HEK293 (cell line): ENCODE measurements around the gene HOXC10.

Experiments used
- CTCF ChIA-PET: fragments of 350-600 bp; formaldehyde crosslinking; extraction: SDS; loops from one replicate; lab custom pipeline; 2021; ENCODE audit warnings: antibody characterized with exemption; lab: Yijun Ruan, JAX
- POLR2A ChIA-PET: fragments of 300-600 bp; formaldehyde crosslinking; extraction: SDS; loops from one replicate; lab custom pipeline; 2020; ENCODE audit warnings: antibody characterized with exemption, inconsistent platforms; lab: Yijun Ruan, JAX
- H3K27ac ChIP-seq: fragments of 200-500 bp; sonication (Bioruptor generic); 2 replicates; pipeline ENCODE4 v1.5.1; 2014; ENCODE audit warnings: low read depth, low read length, control low read depth, inconsistent platforms; ENCODE audit errors: extremely low read depth
- H3K36me3 ChIP-seq, 2 experiments: fragments of 200-500 bp in 1 of 2; sonication (Bioruptor generic) in 1 of 2; 1 replicate in 1 of 2; 2 replicates in 1 of 2; pipeline ENCODE4 v1.5.1; 2014 to 2017; ENCODE audit warnings: inconsistent platforms in 2 of 2, low read length in 2 of 2; ENCODE audit not compliant: control insufficient read depth in 2 of 2, insufficient read depth in 1 of 2
- H3K4me1 ChIP-seq: fragments of 200-500 bp; sonication (Bioruptor generic); 2 replicates; pipeline ENCODE4 v1.5.1; 2014; ENCODE audit warnings: mild to moderate bottlenecking, low read length, inconsistent platforms; ENCODE audit not compliant: control insufficient read depth, insufficient read depth
- H3K4me3 ChIP-seq: 2 replicates; pipeline ENCODE4 v1.5.1; 2011; ENCODE audit warnings: low read depth, mild to moderate bottlenecking, control low read depth, low read length, moderate library complexity
- H3K9me3 ChIP-seq: fragments of 200-500 bp; sonication (Bioruptor generic); 2 replicates; pipeline ENCODE4 v1.5.1; 2014; ENCODE audit warnings: low read depth, low read length, inconsistent platforms; ENCODE audit not compliant: control insufficient read depth, insufficient read depth
- GLI4 ChIP-seq: fragments of 450-650 bp; formaldehyde crosslinking; IDR thresholded peaks from 2 replicates; pipeline ENCODE4 v1.5.1; 2016; ENCODE audit warnings: missing biosample characterization, missing genetic modification characterization
- GLIS1 ChIP-seq: fragments of 450-650 bp; formaldehyde crosslinking; IDR thresholded peaks from 2 replicates; pipeline ENCODE4 v1.5.1; 2016; ENCODE audit warnings: missing biosample characterization, missing genetic modification characterization
- SCRT2 ChIP-seq: fragments of 450-650 bp; formaldehyde crosslinking; IDR thresholded peaks from 2 replicates; pipeline ENCODE4 v1.5.1; 2016; ENCODE audit warnings: missing biosample characterization, missing genetic modification characterization
- SP7 ChIP-seq: fragments of 450-650 bp; formaldehyde crosslinking; IDR thresholded peaks from 2 replicates; pipeline ENCODE4 v1.5.1; 2016; ENCODE audit warnings: missing biosample characterization, missing genetic modification characterization
- ZBTB17 ChIP-seq: fragments of 450-650 bp; formaldehyde crosslinking; IDR thresholded peaks from 2 replicates; pipeline ENCODE4 v1.5.1; 2016; ENCODE audit warnings: missing biosample characterization, missing genetic modification characterization
- ZBTB48 ChIP-seq: fragments of 450-650 bp; formaldehyde crosslinking; IDR thresholded peaks from 2 replicates; pipeline ENCODE4 v1.5.1; 2016; ENCODE audit warnings: missing biosample characterization, missing genetic modification characterization
- ZIC2 ChIP-seq: fragments of 450-650 bp; formaldehyde crosslinking; IDR thresholded peaks from 2 replicates; pipeline ENCODE4 v1.5.1; 2016; ENCODE audit warnings: missing biosample characterization, missing genetic modification characterization
- ZNF324 ChIP-seq: fragments of 450-650 bp; formaldehyde crosslinking; IDR thresholded peaks from 2 replicates; pipeline ENCODE4 v1.5.1; 2016; ENCODE audit warnings: missing biosample characterization, missing genetic modification characterization
- ZNF335 ChIP-seq: fragments of 450-650 bp; formaldehyde crosslinking; conservative IDR thresholded peaks from 2 replicates; pipeline ENCODE4 v1.5.1; 2016; ENCODE audit warnings: missing biosample characterization, missing genetic modification characterization
- ZNF394 ChIP-seq: fragments of 450-650 bp; formaldehyde crosslinking; IDR thresholded peaks from 2 replicates; pipeline ENCODE4 v1.5.1; 2016; ENCODE audit warnings: missing biosample characterization, missing genetic modification characterization, mild to moderate bottlenecking, moderate library complexity, borderline replicate concordance
- ZNF404 ChIP-seq: fragments of 450-650 bp; formaldehyde crosslinking; IDR thresholded peaks from 2 replicates; pipeline ENCODE4 v1.5.1; 2017; ENCODE audit warnings: missing biosample characterization, missing genetic modification characterization
- ZNF426 ChIP-seq: fragments of 450-650 bp; formaldehyde crosslinking; IDR thresholded peaks from 2 replicates; pipeline ENCODE4 v1.5.1; 2017; ENCODE audit warnings: missing biosample characterization, missing genetic modification characterization, mild to moderate bottlenecking, inconsistent platforms, moderate library complexity
- ZNF600 ChIP-seq: fragments of 450-650 bp; formaldehyde crosslinking; IDR thresholded peaks from 2 replicates; pipeline ENCODE4 v1.5.1; 2016; ENCODE audit warnings: missing biosample characterization, missing genetic modification characterization
- ZNF623 ChIP-seq: fragments of 450-650 bp; formaldehyde crosslinking; IDR thresholded peaks from 2 replicates; pipeline ENCODE4 v1.5.1; 2016; ENCODE audit warnings: missing biosample characterization, missing genetic modification characterization
- ZNF664 ChIP-seq: fragments of 450-650 bp; formaldehyde crosslinking; IDR thresholded peaks from 2 replicates; pipeline ENCODE4 v1.5.1; 2016; ENCODE audit warnings: missing biosample characterization, missing genetic modification characterization
- ZNF777 ChIP-seq: fragments of 450-650 bp; formaldehyde crosslinking; IDR thresholded peaks from 2 replicates; pipeline ENCODE4 v1.5.1; 2017; ENCODE audit warnings: missing biosample characterization, missing genetic modification characterization, borderline replicate concordance
- TF ChIP-seq, protein P1 (sequence below): fragments of 450-650 bp; formaldehyde crosslinking; IDR thresholded peaks from 2 replicates; pipeline ENCODE4 v1.5.1; 2017; ENCODE audit warnings: missing biosample characterization, missing genetic modification characterization
- TF ChIP-seq, protein P2 (sequence below): fragments of 450-650 bp; formaldehyde crosslinking; IDR thresholded peaks from 2 replicates; pipeline ENCODE4 v1.5.1; 2016; ENCODE audit warnings: missing biosample characterization, missing genetic modification characterization

HOXC10 gene

DNA sequence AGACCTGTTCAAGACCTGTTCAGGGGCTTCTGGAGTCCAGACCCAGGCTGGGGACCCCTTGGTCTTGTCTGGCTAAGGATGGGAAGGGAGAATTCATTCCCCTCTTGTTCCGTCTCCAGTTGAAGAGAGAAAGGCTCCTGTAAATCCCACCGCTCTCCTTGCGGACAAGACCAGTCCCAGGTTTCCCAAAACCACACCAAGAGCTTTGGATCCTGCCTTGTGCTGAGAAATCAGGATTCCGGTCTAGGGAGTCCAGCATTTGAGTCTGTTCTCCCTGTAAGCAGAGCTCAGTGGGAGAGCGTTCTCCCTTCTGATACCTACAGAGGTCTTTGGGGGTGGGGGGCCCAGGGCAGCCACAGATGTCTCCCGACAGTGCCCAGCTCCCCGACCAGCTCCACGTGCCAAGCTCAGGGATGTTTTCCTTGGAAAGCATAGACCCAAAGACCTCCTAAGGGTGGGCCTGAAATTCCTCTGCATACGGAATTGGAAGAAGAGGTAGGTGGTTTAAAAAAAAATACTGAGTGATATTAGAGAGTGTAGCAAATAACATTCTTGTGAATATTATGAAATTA lies 44.4 kb upstream of the HOXC10 start (continued):
- TF ChIP-seq, protein P1, sequence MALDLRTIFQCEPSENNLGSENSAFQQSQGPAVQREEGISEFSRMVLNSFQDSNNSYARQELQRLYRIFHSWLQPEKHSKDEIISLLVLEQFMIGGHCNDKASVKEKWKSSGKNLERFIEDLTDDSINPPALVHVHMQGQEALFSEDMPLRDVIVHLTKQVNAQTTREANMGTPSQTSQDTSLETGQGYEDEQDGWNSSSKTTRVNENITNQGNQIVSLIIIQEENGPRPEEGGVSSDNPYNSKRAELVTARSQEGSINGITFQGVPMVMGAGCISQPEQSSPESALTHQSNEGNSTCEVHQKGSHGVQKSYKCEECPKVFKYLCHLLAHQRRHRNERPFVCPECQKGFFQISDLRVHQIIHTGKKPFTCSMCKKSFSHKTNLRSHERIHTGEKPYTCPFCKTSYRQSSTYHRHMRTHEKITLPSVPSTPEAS (tag by site-specific recombination) = no peak
- peak; percentile 65 for TF ChIP-seq GLIS1 (tag by site-specific recombination)
- TF ChIP-seq SP7 = no peak
- no peak for TF ChIP-seq ZNF324 (tag by site-specific recombination)
- TF ChIP-seq ZNF664 (tag by site-specific recombination) = no peak
- TF ChIP-seq ZNF426 (tag by site-specific recombination) = no peak
- TF ChIP-seq ZIC2 (tag by site-specific recombination) = 0 out of 2 replicates have a peak, but pooled peaks have one; percentile 39
- no peak for TF ChIP-seq ZNF777 (tag by site-specific recombination)
- TF ChIP-seq, all 188 proteins: peak for 4

DNA sequence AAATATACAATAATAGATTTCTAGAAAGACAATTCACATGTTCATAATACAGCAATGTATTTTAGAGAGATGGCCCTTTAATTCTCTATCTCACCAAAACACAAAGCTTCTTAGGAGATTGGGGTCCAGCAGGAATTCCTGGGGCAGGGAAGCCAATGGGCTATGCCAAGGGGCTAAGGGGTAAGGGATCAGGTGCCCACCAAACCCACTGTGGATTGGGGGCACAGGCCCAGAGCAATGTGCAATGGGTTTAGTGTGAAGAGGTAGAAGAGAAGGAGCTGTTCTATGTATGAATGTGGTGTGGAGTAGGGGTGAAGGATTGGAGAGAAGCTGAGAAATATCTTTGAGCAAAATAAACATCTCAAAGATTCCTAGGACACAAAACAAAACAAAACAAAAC lies 43.8 kb upstream of the HOXC10 start:
- H3K4me3 ChIP-seq = no peak overlapping the region
- H3K9me3 ChIP-seq = no peaks in the 10 kb centered on the region
- H3K4me1 ChIP-seq = peaks cover 6% of the 10 kb centered on the region; the same call in 1 of the 2 replicates
- CTCF ChIA-PET = interaction anchor here (0.7 to 1.9 kb wide), 4 partner anchors 11 to 184 kb away, joined by 3 to 9 read pairs (median 4); no protein-coding TSS in a partner anchor
- TF ChIP-seq ZBTB48 = 0 out of 2 replicates have a peak, but pooled peaks have one; percentile 31
- TF ChIP-seq ZNF394 (tag by site-specific recombination) = peak; percentile 73
- TF ChIP-seq ZNF404 = no peak
- POLR2A ChIA-PET = interaction anchor here (1.1 kb wide), 1 partner anchor 23 kb away, joined by 3 read pairs; no protein-coding TSS in a partner anchor
- H3K27ac ChIP-seq = no peak overlapping the region; the same call in 1 of the 2 replicates
- peaks cover 0 to 21% of the 10 kb centered on the region in 2 experiments; a peak in 1 of 3 replicates for H3K36me3 ChIP-seq

DNA sequence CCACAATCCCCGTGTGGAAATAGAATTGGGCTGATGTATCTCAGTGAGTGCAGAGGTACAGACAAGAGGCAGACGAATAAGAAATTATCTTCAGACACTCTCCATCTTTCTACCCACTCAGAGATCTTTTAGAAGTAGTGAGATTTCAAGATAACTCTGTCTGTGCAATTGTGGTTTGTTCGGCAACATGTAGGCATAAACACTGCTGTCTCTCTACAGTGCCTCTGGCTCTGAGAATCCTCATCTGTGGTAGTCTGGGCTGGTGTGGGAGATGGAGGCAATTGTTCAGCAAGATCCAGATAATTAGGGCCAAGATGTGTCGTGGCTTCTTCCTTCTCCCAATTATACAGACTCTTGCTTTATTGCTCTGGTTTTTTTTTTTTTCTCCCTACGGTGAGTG lies 43.2 kb upstream of the HOXC10 start:
- Histone ChIP-seq H3K36me3 (peaks cover 0 to 22% of the 10 kb centered on the region in 2 experiments; a peak in 1 of 3 replicates), H3K4me3 (no peak overlapping the region), H3K27ac (peak overlapping the region; percentile 37; the same call in 1 of the 2 replicates), H3K4me1 (peaks cover 6% of the 10 kb centered on the region; the same call in 1 of the 2 replicates), H3K9me3 (no peaks in the 10 kb centered on the region)
- POLR2A ChIA-PET = interaction anchor here (1.1 kb wide), 1 partner anchor 23 kb away, joined by 3 read pairs; no protein-coding TSS in a partner anchor
- CTCF ChIA-PET = interaction anchor here (0.7 to 1.9 kb wide), 3 partner anchors 10 to 185 kb away, joined by 3 to 9 read pairs (median 4); no protein-coding TSS in a partner anchor
- peak; percentile 9; the same call in 1 of the 2 replicates for TF ChIP-seq ZNF335 (tag by site-specific recombination)
- no peak for TF ChIP-seq ZNF623
- TF ChIP-seq ZBTB17 (tag by site-specific recombination) = peak; percentile 50
- TF ChIP-seq SCRT2 = 0 out of 2 replicates have a peak, but pooled peaks have one; percentile 18
- TF ChIP-seq ZNF600 (tag by site-specific recombination) = 0 out of 2 replicates have a peak, but pooled peaks have one; percentile 33

DNA sequence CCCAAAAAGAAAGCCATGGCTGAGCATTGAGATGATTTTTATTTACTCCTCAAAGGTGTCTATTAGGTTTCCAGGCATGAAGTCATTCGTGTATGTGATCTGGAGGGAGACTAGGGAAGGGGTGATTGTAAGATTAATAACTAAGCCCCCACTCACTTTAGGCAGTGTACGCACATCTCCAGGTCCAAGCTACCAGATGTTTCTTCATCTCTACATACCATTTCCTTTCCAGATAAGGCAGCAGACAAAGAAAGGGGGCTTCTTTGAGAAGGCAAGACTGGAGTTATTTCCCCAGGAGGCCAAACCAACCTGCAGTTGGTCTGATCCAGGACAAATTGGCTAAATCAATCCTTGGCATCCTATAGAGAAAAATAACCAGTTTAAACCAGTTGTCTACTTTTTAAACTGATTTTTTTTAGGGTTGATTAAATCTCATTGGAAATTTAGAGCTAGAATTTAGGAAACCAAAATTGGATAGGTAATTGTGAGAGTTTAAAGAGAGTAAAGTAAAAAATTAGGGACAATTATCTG lies 42.4 kb upstream of the HOXC10 start:
- TF ChIP-seq GLI4 = no peak
- TF ChIP-seq, protein P2, sequence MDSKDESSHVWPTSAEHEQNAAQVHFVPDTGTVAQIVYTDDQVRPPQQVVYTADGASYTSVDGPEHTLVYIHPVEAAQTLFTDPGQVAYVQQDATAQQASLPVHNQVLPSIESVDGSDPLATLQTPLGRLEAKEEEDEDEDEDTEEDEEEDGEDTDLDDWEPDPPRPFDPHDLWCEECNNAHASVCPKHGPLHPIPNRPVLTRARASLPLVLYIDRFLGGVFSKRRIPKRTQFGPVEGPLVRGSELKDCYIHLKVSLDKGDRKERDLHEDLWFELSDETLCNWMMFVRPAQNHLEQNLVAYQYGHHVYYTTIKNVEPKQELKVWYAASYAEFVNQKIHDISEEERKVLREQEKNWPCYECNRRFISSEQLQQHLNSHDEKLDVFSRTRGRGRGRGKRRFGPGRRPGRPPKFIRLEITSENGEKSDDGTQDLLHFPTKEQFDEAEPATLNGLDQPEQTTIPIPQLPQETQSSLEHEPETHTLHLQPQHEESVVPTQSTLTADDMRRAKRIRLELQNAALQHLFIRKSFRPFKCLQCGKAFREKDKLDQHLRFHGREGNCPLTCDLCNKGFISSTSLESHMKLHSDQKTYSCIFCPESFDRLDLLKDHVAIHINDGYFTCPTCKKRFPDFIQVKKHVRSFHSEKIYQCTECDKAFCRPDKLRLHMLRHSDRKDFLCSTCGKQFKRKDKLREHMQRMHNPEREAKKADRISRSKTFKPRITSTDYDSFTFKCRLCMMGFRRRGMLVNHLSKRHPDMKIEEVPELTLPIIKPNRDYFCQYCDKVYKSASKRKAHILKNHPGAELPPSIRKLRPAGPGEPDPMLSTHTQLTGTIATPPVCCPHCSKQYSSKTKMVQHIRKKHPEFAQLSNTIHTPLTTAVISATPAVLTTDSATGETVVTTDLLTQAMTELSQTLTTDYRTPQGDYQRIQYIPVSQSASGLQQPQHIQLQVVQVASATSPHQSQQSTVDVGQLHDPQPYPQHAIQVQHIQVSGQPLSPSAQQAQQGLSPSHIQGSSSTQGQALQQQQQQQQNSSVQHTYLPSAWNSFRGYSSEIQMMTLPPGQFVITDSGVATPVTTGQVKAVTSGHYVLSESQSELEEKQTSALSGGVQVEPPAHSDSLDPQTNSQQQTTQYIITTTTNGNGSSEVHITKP (tag by site-specific recombination) = peak; percentile 99
- Histone ChIP-seq H3K4me3 (no peak overlapping the region), H3K27ac (no peak overlapping the region), H3K9me3 (no peaks in the 10 kb centered on the region), H3K4me1 (peaks cover 6% of the 10 kb centered on the region; the same call in 1 of the 2 replicates), H3K36me3 (peaks cover 0 to 22% of the 10 kb centered on the region in 2 experiments; a peak in 1 of 3 replicates)
- ChIA-PET POLR2A (no interaction called here), CTCF (interaction anchor here (0.7 kb wide), 1 partner anchor 197 kb away, joined by 3 read pairs; no protein-coding TSS in a partner anchor)
